ENCODE results near the gene NLRP5. TPM values are rescaled to one million over a fixed set of nuclear protein-coding genes. Genes with fewer than 3 reads are reported as not detected.
A peak's percentile ranks its signal among the peaks of the same experiment; 100 is the strongest.

NLRP5 gene
- total RNA-seq, 1 experiment from 2014 or later = not detected

DNA sequence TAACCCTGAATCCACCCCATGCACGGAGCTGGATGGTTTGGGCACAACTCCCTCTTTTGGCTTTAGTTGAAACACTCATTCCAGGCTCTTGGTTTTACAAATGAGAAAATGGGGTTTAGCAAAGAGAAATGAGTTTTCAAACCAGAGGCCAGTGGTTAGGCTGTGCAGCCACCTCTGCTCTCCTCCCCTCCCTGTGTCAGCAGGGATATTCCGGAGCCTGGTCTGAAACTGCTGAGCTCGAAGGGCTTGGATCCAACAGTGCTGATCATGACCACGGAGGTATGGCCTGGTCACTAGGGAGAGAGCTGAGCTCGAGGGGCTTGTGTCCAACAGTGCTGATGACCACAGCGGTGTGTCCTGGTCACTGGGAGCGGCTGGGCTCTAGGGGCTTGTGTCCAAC, 93.0 kb downstream of the NLRP5 start:
- no TSS peak for BruUV-seq (replicated peaks)
- H3K36me3 ChIP-seq (ENCODE audit: low read depth) = no peaks in the 10 kb centered on the region
- H3K27me3 ChIP-seq (ENCODE audit: insufficient read depth, low read depth) = no peaks in the 10 kb centered on the region
- H4K20me1 ChIP-seq (ENCODE audit: insufficient read depth) = peaks cover 32% of the 10 kb centered on the region
- H3K4me2 ChIP-seq = no peak overlapping the region
- H3K4me3 ChIP-seq = no peak overlapping the region
- no peaks in the 10 kb centered on the region for H3K4me1 ChIP-seq (replicated peaks; ENCODE audit: insufficient read depth)
- ChIA-PET POLR2A (ENCODE audit: unreplicated experiment) (no interaction called here), CTCF (interaction anchor here (1.3 to 3.1 kb wide), 2 partner anchors 173 to 254 kb away, joined by 6 to 17 read pairs; no protein-coding TSS in a partner anchor)
- intact Hi-C loops (cut with micrococcal nuclease; ENCODE audit: unreplicated experiment) = loop anchor here (1.0 to 10.0 kb wide), 4 partner anchors 93 to 445 kb away; no protein-coding TSS in a partner anchor
- no peak overlapping the region for H2AFZ ChIP-seq
- no peaks in the 10 kb centered on the region for H3K79me2 ChIP-seq (ENCODE audit: low read depth)
- H3K9me2 ChIP-seq (ENCODE audit: insufficient read depth) = no peaks in the 10 kb centered on the region
- H3K9me3 ChIP-seq (ENCODE audit: insufficient read depth, low read depth) = no peaks in the 10 kb centered on the region
- no peak for DNase-seq
- TF ChIP-seq, protein P1, sequence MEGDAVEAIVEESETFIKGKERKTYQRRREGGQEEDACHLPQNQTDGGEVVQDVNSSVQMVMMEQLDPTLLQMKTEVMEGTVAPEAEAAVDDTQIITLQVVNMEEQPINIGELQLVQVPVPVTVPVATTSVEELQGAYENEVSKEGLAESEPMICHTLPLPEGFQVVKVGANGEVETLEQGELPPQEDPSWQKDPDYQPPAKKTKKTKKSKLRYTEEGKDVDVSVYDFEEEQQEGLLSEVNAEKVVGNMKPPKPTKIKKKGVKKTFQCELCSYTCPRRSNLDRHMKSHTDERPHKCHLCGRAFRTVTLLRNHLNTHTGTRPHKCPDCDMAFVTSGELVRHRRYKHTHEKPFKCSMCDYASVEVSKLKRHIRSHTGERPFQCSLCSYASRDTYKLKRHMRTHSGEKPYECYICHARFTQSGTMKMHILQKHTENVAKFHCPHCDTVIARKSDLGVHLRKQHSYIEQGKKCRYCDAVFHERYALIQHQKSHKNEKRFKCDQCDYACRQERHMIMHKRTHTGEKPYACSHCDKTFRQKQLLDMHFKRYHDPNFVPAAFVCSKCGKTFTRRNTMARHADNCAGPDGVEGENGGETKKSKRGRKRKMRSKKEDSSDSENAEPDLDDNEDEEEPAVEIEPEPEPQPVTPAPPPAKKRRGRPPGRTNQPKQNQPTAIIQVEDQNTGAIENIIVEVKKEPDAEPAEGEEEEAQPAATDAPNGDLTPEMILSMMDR (conservative IDR thresholded peaks at IDR 0.05) = no peak
- no peak for TF ChIP-seq EZH2 (IDR thresholded peaks at IDR 0.05; ENCODE audit: low read depth)
- no peak overlapping the region for H3K27ac ChIP-seq
- peaks cover 25% of the 10 kb centered on the region for H3F3A ChIP-seq (ENCODE audit: insufficient read depth, low read depth)

GRCh38 chr19:56080669-56081401, 94.3 kb downstream of the NLRP5 start:
- peak in 1 of 2 experiments; percentile 77 for DNase-seq
- Histone ChIP-seq H3K9me2 (ENCODE audit: insufficient read depth) (no peaks in the 10 kb centered on the region), H3K36me3 (ENCODE audit: low read depth) (no peaks in the 10 kb centered on the region), H3F3A (ENCODE audit: insufficient read depth, low read depth) (peaks cover 30% of the 10 kb centered on the region), H2AFZ (no peak overlapping the region), H3K79me2 (ENCODE audit: low read depth) (no peaks in the 10 kb centered on the region), H3K4me2 (no peak overlapping the region), H3K4me3 (no peak overlapping the region), H3K9me3 (ENCODE audit: insufficient read depth, low read depth) (no peaks in the 10 kb centered on the region), H3K27me3 (ENCODE audit: insufficient read depth, low read depth) (no peaks in the 10 kb centered on the region), H3K27ac (no peak overlapping the region), H3K4me1 (replicated peaks; ENCODE audit: insufficient read depth) (no peaks in the 10 kb centered on the region), H4K20me1 (ENCODE audit: insufficient read depth) (peaks cover 43% of the 10 kb centered on the region)
- no peak for TF ChIP-seq EZH2 (IDR thresholded peaks at IDR 0.05; ENCODE audit: low read depth)
- TF ChIP-seq, protein P1 (conservative IDR thresholded peaks at IDR 0.05) = peak; percentile 64
- CTCF ChIA-PET = interaction anchor here (0.7 to 3.1 kb wide), 2 partner anchors 92 to 253 kb away, joined by 7 to 17 read pairs; no protein-coding TSS in a partner anchor
- BruUV-seq (replicated peaks) = no TSS peak
- intact Hi-C loops (cut with micrococcal nuclease; ENCODE audit: unreplicated experiment) = loop anchor here (1.0 kb wide), 3 partner anchors 91 to 252 kb away; no protein-coding TSS in a partner anchor
- POLR2A ChIA-PET (ENCODE audit: unreplicated experiment) = interaction anchor here (0.5 to 0.8 kb wide), 2 partner anchors 10 to 1239 kb away, joined by 3 to 5 read pairs; partner anchors contain the start of gene ZNF543

DNA sequence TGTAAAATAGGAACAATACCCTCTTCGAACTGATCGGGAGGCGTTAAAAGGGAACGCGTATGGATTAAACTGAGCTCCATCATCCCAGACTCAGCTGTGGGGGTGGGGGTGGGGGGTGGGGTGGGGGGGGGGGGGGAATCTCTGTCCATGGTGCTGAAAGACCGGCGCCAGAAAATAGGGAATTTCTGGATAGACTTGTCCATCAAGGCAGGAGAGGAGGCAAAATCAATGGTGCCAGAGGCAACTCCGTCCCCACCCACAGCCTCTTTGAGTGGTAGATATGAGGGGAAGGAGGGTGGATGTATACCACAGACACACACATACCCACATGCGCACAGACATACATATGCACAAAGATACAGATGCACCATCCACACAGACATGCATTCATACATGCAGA, 97.1 kb downstream of the NLRP5 start:
- no peak overlapping the region for H2AFZ ChIP-seq
- no peaks in the 10 kb centered on the region for H3K4me1 ChIP-seq (replicated peaks; ENCODE audit: insufficient read depth)
- H3K9me3 ChIP-seq (ENCODE audit: insufficient read depth, low read depth) = no peaks in the 10 kb centered on the region
- H3K4me2 ChIP-seq = no peak overlapping the region
- H3K27ac ChIP-seq = no peak overlapping the region
- intact Hi-C loops (cut with micrococcal nuclease; ENCODE audit: unreplicated experiment) = no loop called here
- H3K4me3 ChIP-seq = no peak overlapping the region
- H3K79me2 ChIP-seq (ENCODE audit: low read depth) = peaks cover 8% of the 10 kb centered on the region
- no peaks in the 10 kb centered on the region for H3K36me3 ChIP-seq (ENCODE audit: low read depth)
- peaks cover 25% of the 10 kb centered on the region for H3F3A ChIP-seq (ENCODE audit: insufficient read depth, low read depth)
- TF ChIP-seq, protein P1 (conservative IDR thresholded peaks at IDR 0.05) = no peak
- TF ChIP-seq EZH2 (IDR thresholded peaks at IDR 0.05; ENCODE audit: low read depth) = no peak
- peaks cover 64% of the 10 kb centered on the region for H4K20me1 ChIP-seq (ENCODE audit: insufficient read depth)
- CTCF ChIA-PET = interaction anchor here (0.6 kb wide), 1 partner anchor 93 kb away, joined by 3 read pairs; no protein-coding TSS in a partner anchor
- POLR2A ChIA-PET (ENCODE audit: unreplicated experiment) = no interaction called here
- no TSS peak for BruUV-seq (replicated peaks)
- no peaks in the 10 kb centered on the region for H3K27me3 ChIP-seq (ENCODE audit: insufficient read depth, low read depth)
- H3K9me2 ChIP-seq (ENCODE audit: insufficient read depth) = no peaks in the 10 kb centered on the region
- DNase-seq = no peak
